Neural progenitor cell (in vitro differentiated cells): ENCODE measurements around the gene TBC1D20. TPM values are rescaled to one million over a fixed set of nuclear protein-coding genes. Genes with fewer than 3 reads are reported as not detected.
A peak's percentile ranks its signal among the peaks of the same experiment; 100 is the strongest.

Experiments
- DNase-seq: peaks from one replicate; pipeline ENCODE4 v3.0.0-alpha.2; 2016; ENCODE audit warnings: low spot score
- H2AFZ ChIP-seq: fragments of 200-600 bp; sonication (generic); replicated peaks from 2 replicates; pipeline ENCODE4 v1.6.1; 2016; ENCODE audit warnings: antibody characterized with exemption
- H3F3A ChIP-seq: fragments of 200-600 bp; sonication (generic); 2 replicates; pipeline ENCODE4 v1.6.1; 2016; ENCODE audit warnings: antibody characterized with exemption, low read depth
- H3K27ac ChIP-seq: fragments of 200-600 bp; sonication (generic); 2 replicates; pipeline ENCODE4 v1.5.1; 2016; ENCODE audit warnings: mild to moderate bottlenecking
- H3K27me3 ChIP-seq: fragments of 200-600 bp; sonication (generic); 2 replicates; pipeline ENCODE4 v1.6.1; 2016; ENCODE audit warnings: mild to moderate bottlenecking, moderate library complexity
- H3K36me3 ChIP-seq: fragments of 200-600 bp; sonication (generic); 2 replicates; pipeline ENCODE4 v1.5.1; 2016
- H3K4me1 ChIP-seq: fragments of 200-600 bp; sonication (generic); 2 replicates; pipeline ENCODE4 v1.6.1; 2016; ENCODE audit warnings: mixed run types
- H3K4me2 ChIP-seq: fragments of 200-600 bp; sonication (generic); 2 replicates; pipeline ENCODE4 v1.6.1; 2016
- H3K4me3 ChIP-seq: fragments of 200-600 bp; sonication (generic); 2 replicates; pipeline ENCODE4 v1.5.1; 2016
- H3K79me2 ChIP-seq: fragments of 200-600 bp; sonication (generic); 2 replicates; pipeline ENCODE4 v1.6.1; 2016; ENCODE audit warnings: low read depth
- H3K9ac ChIP-seq: fragments of 200-600 bp; sonication (generic); 2 replicates; pipeline ENCODE4 v1.6.1; 2016
- H3K9me3 ChIP-seq: fragments of 200-600 bp; sonication (generic); 2 replicates; pipeline ENCODE4 v1.5.1; 2016; ENCODE audit warnings: low read depth
- H4K20me1 ChIP-seq: fragments of 200-600 bp; sonication (generic); 2 replicates; pipeline ENCODE4 v1.6.1; 2016; ENCODE audit warnings: low read depth
- H3K27ac Mint-ChIP-seq: 3 replicates; pipeline ENCODE4 v1.8.0; 2021; ENCODE audit warnings: mixed read lengths
- H3K27me3 Mint-ChIP-seq: 2 replicates; pipeline ENCODE4 v1.8.0; 2022; ENCODE audit warnings: low read depth, mild to moderate bottlenecking, inconsistent platforms, moderate library complexity, mixed read lengths; ENCODE audit not compliant: insufficient read depth
- H3K36me3 Mint-ChIP-seq: 3 replicates; pipeline ENCODE4 v1.8.0; 2021; ENCODE audit warnings: mixed read lengths
- H3K4me1 Mint-ChIP-seq: 3 replicates; pipeline ENCODE4 v1.8.0; 2021; ENCODE audit warnings: mixed read lengths
- H3K4me3 Mint-ChIP-seq: 3 replicates; pipeline ENCODE4 v1.8.0; 2021; ENCODE audit warnings: mild to moderate bottlenecking, moderate library complexity, mixed read lengths
- H3K9me3 Mint-ChIP-seq: 3 replicates; pipeline ENCODE4 v1.8.0; 2020; ENCODE audit warnings: mixed read lengths
- CTCF ChIP-seq: fragments of 200-600 bp; sonication (generic); IDR thresholded peaks from 2 replicates; pipeline ENCODE4 v1.5.1; 2017; ENCODE audit warnings: antibody characterized with exemption, mild to moderate bottlenecking
- EZH2 ChIP-seq: fragments of 200-600 bp; sonication (generic); IDR thresholded peaks from 2 replicates; pipeline ENCODE4 v1.6.1; 2017; ENCODE audit warnings: antibody characterized with exemption, mild to moderate bottlenecking, moderate library complexity
- EZH2phosphoT487 ChIP-seq: fragments of 200-600 bp; sonication (generic); IDR thresholded peaks from 2 replicates; pipeline ENCODE4 v1.6.1; 2017; ENCODE audit warnings: antibody characterized with exemption
- total RNA-seq: library from RNA; depleted of rRNA; stranded (reverse); fragments of >200 nt; gene quantifications from 2 replicates; pipeline ENCODE4 v1.2.3, GENCODE V29; 2015; ENCODE audit warnings: low replicate concordance

The TBC1D20 gene
- total RNA-seq, 1 donor from 2014 or later: 23.2 TPM

GRCh38 chr20:469746-470490, 7.6 kb upstream of the TBC1D20 start:
- H3K27me3 ChIP-seq: peaks cover 4% of the 10 kb centered on the region
- no peak overlapping the region for H3K4me3 Mint-ChIP-seq
- H3K9ac ChIP-seq: no peak overlapping the region
- no peaks in the 10 kb centered on the region for H3K4me1 ChIP-seq
- no peaks in the 10 kb centered on the region for H3K36me3 ChIP-seq
- no peak overlapping the region for H3K27ac Mint-ChIP-seq
- peaks cover 34% of the 10 kb centered on the region for H3K9me3 Mint-ChIP-seq
- H3F3A ChIP-seq: no peaks in the 10 kb centered on the region
- H3K4me2 ChIP-seq: no peak overlapping the region
- no peak overlapping the region for H3K4me3 ChIP-seq
- H2AFZ ChIP-seq: no peak overlapping the region
- no peak for TF ChIP-seq CTCF
- no peak for TF ChIP-seq EZH2
- TF ChIP-seq EZH2phosphoT487: no peak
- H3K4me1 Mint-ChIP-seq: no peaks in the 10 kb centered on the region
- no peaks in the 10 kb centered on the region for H3K9me3 ChIP-seq
- H3K27ac ChIP-seq: no peak overlapping the region
- no peaks in the 10 kb centered on the region for H4K20me1 ChIP-seq
- no peaks in the 10 kb centered on the region for H3K79me2 ChIP-seq
- peaks cover 17% of the 10 kb centered on the region for H3K36me3 Mint-ChIP-seq
- no peak for DNase-seq
- H3K27me3 Mint-ChIP-seq: no peaks in the 10 kb centered on the region

- Mint-ChIP-seq H3K4me1 (peaks cover 5% of the 10 kb centered on the region), H3K27me3 (no peaks in the 10 kb centered on the region), H3K27ac (no peak overlapping the region), H3K4me3 (no peak overlapping the region), H3K36me3 (peaks cover 3% of the 10 kb centered on the region), H3K9me3 (peaks cover 30% of the 10 kb centered on the region)
- Histone ChIP-seq H3K4me2 (no peak overlapping the region), H3K9me3 (no peaks in the 10 kb centered on the region), H3K27ac (no peak overlapping the region), H4K20me1 (no peaks in the 10 kb centered on the region), H3K4me1 (no peaks in the 10 kb centered on the region), H3F3A (peaks cover 7% of the 10 kb centered on the region), H3K79me2 (no peaks in the 10 kb centered on the region), H3K9ac (no peak overlapping the region), H2AFZ (no peak overlapping the region), H3K4me3 (no peak overlapping the region), H3K36me3 (no peaks in the 10 kb centered on the region), H3K27me3 (peaks cover 24% of the 10 kb centered on the region)
- TF ChIP-seq EZH2phosphoT487 (no peak), EZH2 (no peak), CTCF (no peak)
- no peak for DNase-seq
Observed at GRCh38 chr20:467755-468154, 5.4 kb upstream of the TBC1D20 start.

- peak overlapping the region; percentile 81 for H2AFZ ChIP-seq
- Mint-ChIP-seq H3K27me3 (peaks cover 7% of the 10 kb centered on the region), H3K9me3 (no peaks in the 10 kb centered on the region), H3K27ac (peak overlapping the region; percentile 69), H3K36me3 (peaks cover 2% of the 10 kb centered on the region), H3K4me3 (peak overlapping the region; percentile 97), H3K4me1 (peaks cover 28% of the 10 kb centered on the region)
- H3K4me3 ChIP-seq: peak overlapping the region; percentile 79
- H4K20me1 ChIP-seq: peaks cover 51% of the 10 kb centered on the region
- no peaks in the 10 kb centered on the region for H3K9me3 ChIP-seq
- H3F3A ChIP-seq: peaks cover 13% of the 10 kb centered on the region
- DNase-seq: peak; percentile 76
- peaks cover 24% of the 10 kb centered on the region for H3K27me3 ChIP-seq
- no peak overlapping the region for H3K27ac ChIP-seq
- no peak for TF ChIP-seq EZH2
- TF ChIP-seq EZH2phosphoT487: no peak
- no peak for TF ChIP-seq CTCF
- H3K4me1 ChIP-seq: peaks cover 10% of the 10 kb centered on the region
- H3K4me2 ChIP-seq: peak overlapping the region; percentile 89
- peak overlapping the region; percentile 40 for H3K9ac ChIP-seq
- H3K36me3 ChIP-seq: no peaks in the 10 kb centered on the region
- peaks cover 54% of the 10 kb centered on the region for H3K79me2 ChIP-seq
Observed at GRCh38 chr20:461254-462198, 807 bp downstream of the TBC1D20 start.
